CD4-positive, alpha-beta T cell treated with Interleukin-1 beta for 1 hour (primary cell): ENCODE measurements around the gene NRXN3.

Experiments
- DNase-seq, 2 donors: peaks; one replicate each; pipeline ENCODE4 v3.0.0-alpha.2; 2020 to 2022

NRXN3 gene

DNA sequence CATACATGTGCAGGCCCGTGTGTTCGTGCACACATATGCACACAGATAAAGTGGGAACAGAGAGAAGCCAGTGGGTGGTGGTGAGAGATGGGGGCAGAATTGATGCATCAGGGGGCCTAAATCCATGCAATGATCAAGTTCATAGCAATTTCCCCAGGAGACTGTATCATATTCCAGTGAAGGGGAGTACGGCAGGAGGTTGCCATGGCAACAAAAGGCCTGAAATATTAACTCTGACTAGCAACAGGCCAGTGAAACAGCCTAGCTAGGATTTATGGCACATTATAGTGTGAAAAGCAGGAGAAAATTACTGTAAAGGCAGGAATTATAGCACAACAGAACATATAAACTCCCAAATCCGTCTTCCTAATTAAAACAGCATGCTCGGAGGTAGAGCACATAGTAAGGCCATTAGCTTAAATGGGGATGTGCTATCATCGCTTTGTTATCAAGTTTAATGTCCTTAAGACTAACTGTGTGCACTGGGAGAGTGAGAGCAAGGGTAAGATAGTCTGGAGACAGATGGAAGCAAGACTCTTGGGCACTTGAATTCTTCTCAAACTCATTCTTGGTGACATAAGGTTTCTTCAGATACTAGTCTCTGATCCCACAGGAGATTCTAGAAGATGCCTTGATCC is 1234.8 kb downstream of the NRXN3 start:
- no peak for DNase-seq

GRCh38 chr14:79405512-79405910 is 1235.3 kb downstream of the NRXN3 start:
- no peak for DNase-seq

GRCh38 chr14:79407572-79407971 is 1237.4 kb downstream of the NRXN3 start:
- no peak for DNase-seq

DNA sequence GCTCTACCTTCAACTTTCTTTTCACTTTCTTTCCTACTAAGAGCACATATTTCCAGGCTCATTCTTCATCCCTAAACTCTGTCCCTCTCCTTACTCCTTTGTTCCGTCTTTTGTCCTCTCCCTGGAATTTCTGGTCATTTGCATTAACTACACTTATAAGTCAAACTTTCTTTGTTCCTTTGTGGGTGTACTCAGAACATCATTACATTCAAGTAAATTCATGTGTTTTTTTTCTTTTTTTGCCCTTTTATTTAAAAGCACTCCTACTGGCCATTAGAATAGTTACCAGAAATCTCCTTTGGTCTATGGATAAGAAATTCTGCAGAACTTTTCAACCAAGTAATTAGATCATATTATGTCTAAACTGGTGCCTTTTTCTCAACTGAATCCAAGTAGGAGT is 1238.5 kb downstream of the NRXN3 start:
- DNase-seq = no peak

GRCh38 chr14:79411403-79412174 is 1241.4 kb downstream of the NRXN3 start:
- no peak for DNase-seq

GRCh38 chr14:79412822-79413221 is 1242.6 kb downstream of the NRXN3 start:
- no peak for DNase-seq

GRCh38 chr14:79413734-79414428 is 1243.7 kb downstream of the NRXN3 start:
- DNase-seq = no peak

DNA sequence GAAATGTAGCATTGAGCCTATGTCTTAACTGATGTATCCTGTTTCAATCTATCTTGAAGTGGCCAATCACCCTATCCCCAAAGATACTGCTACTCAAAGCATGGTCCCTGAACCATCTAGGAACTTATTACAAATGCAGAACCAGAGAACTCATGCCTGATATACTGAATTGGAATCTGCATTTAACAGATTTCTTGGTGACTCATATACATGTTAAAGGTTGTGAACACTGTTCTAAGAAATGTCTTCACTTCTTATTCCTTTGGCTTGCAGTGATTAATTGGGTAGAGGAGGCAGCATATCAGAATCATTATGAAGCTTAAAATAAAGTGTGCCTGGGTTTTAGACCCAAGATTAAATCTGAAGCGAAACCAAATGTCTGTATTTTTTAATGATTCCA is 1245.6 kb downstream of the NRXN3 start:
- DNase-seq = no peak

GRCh38 chr14:79417961-79418360 is 1247.8 kb downstream of the NRXN3 start:
- DNase-seq = no peak

DNA sequence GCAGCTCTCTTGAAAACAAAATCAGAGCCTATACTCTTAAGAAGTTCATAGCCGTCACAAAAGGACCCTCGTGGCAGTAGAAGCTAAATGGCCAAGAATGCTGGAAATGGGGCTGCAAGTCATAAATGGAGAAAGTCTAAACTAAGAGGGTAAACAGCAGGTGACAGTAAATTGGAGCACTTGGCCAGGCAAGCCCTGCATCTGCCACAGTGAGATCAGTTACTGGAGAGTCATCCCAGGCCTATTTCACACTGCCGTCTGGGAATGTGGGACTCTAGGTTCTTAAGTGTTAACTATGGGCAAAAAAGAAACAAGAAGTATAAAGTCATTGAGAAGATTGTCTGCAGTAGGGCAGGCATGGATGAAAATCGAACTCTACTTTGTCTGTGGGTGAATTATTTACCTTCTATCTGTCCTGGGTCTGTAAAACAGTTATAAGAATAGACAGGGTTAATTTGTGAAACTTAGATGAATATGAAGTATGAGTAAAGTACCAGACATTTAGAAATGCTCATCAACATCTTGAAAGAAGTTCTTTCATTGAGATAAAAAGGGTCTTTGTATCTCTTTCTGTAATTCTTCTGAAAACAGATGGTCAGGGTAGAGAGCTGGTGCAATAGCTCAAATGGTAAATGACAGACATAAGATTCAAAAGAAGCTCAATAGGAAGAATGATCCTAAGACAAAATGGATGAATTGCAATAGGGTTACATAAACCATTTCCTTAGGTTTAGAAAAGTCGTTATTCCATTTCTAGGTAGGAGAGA is 1248.7 kb downstream of the NRXN3 start:
- DNase-seq = no peak

- no peak for DNase-seq
Observed at GRCh38 chr14:79419571-79420327, 1249.6 kb downstream of the NRXN3 start.

GRCh38 chr14:79420725-79421124 is 1250.6 kb downstream of the NRXN3 start:
- no peak for DNase-seq

GRCh38 chr14:79421811-79422210 is 1251.6 kb downstream of the NRXN3 start:
- no peak for DNase-seq

GRCh38 chr14:79424462-79424861 is 1254.3 kb downstream of the NRXN3 start:
- no peak for DNase-seq

- no peak for DNase-seq
Observed at GRCh38 chr14:79426103-79426755, 1256.1 kb downstream of the NRXN3 start.

DNA sequence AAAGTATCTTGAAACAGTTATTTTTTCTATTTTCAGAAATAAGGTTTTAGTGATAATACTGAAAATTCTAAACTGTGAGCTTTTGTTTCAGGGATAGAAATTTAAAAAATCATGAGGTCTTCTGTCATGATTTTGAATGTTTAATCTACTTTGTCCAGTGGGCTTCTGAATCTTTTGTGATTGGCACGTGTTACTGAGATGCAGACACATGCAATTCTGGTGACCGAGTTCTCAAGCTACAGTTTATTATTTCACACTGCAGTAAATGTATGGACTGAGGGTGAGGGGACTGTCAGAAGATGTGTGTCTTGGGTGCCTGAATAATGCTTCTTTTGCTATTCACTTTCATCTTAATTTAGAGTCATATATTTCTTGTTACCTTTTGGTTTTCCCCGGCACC is 1262.5 kb downstream of the NRXN3 start:
- no peak for DNase-seq

DNA sequence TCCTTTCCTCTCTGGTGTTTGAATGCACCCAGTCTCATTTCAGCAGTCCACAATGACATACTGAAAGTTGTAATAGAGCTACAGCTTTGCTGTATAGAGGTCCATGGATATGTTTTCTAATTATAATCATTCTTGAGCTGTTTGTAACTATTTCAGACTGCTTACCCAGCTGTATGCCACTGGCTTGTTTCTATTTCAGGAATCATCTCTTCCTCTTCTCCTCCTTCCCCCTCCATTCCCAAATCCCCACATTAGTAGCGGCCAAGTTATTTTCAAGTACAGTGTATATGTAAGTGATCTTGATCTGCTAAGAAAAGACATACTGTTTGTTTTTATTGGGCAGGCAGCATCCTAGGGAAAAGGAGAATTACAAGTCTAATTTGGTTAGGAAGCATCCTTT is 1266.2 kb downstream of the NRXN3 start:
- no peak for DNase-seq

GRCh38 chr14:79437951-79438350 is 1267.8 kb downstream of the NRXN3 start:
- no peak for DNase-seq

- DNase-seq = no peak
Observed at GRCh38 chr14:79438696-79439342, 1268.6 kb downstream of the NRXN3 start.

- no peak for DNase-seq
Observed at GRCh38 chr14:79442786-79443185, 1272.6 kb downstream of the NRXN3 start.

GRCh38 chr14:79443602-79444001 is 1273.4 kb downstream of the NRXN3 start:
- DNase-seq = no peak
